Testis (tissue), 5 donors: ENCODE measurements around the gene GABPA. TPM values are rescaled to one million over a fixed set of nuclear protein-coding genes. Genes with fewer than 3 reads are reported as not detected.

ENCODE experiments used
- DNase-seq: peaks from one replicate; pipeline ENCODE4 v3.0.0-alpha.2; 2019
- H3K27ac ChIP-seq, 2 donors: fragments of 200-600 bp; sonication (generic); one replicate each; pipeline ENCODE4 v1.5.1; 2019
- H3K27me3 ChIP-seq: fragments of 200-600 bp; sonication (generic); one replicate; pipeline ENCODE4 v1.5.1; 2019
- H3K36me3 ChIP-seq: fragments of 200-600 bp; sonication (generic); one replicate; pipeline ENCODE4 v1.5.1; 2017; ENCODE audit warnings: low read depth; ENCODE audit errors: missing control alignments
- H3K4me1 ChIP-seq: fragments of 200-600 bp; sonication (generic); one replicate; pipeline ENCODE4 v1.5.1; 2019
- H3K4me3 ChIP-seq, 2 donors: fragments of 200-600 bp; sonication (generic); one replicate each; pipeline ENCODE4 v1.5.1; 2017 to 2019
- H3K9me3 ChIP-seq: fragments of 200-600 bp; sonication (generic); one replicate; pipeline ENCODE4 v1.5.1; 2017
- CTCF ChIP-seq, 3 experiments: fragments of 450-650 bp in 2 of 3; fragments of 200-600 bp in 1 of 3; sonication (generic) in 1 of 3; IDR thresholded peaks; one replicate each; pipeline ENCODE4 v1.5.1; 2016 to 2019; ENCODE audit warnings: antibody characterized with exemption in 3 of 3, mild to moderate bottlenecking in 2 of 3, moderate library complexity in 1 of 3
- POLR2A ChIP-seq: fragments of 450-650 bp; IDR thresholded peaks from one replicate; pipeline ENCODE4 v1.6.1; 2017; ENCODE audit warnings: antibody characterized with exemption, mild to moderate bottlenecking, moderate library complexity
- WGBS, 2 donors: methylation state at CpG; one replicate each; pipeline ENCODE4 v1.1.5; 2018; 5-methylcytosine and 5-hydroxymethylcytosine counted together
- intact Hi-C: fragments of 100-400 bp; cut with DNase I; formaldehyde crosslinking; loops from one replicate; pipeline ENCODE4 v1.15.1; 2023; ENCODE audit warnings: low total_unique reads
- long read RNA-seq, 2 donors: transcript quantifications; one replicate each; lab custom pipeline, GENCODE V29; 2026
- polyA plus RNA-seq: library from polyadenylated mRNA; stranded (reverse); fragments of 350-450 nt; fragmentation: Illumina TruSeq; extraction: RNeasy Lipid Tissue Mini Kit (QIAGEN cat#74804); gene quantifications from one replicate; pipeline ENCODE4 v1.2.3, GENCODE V29; 2014; ENCODE audit warnings: low read depth, low replicate concordance; ENCODE audit not compliant: insufficient read depth
- total RNA-seq, 2 donors: library from RNA; depleted of rRNA; stranded (reverse); fragments of >200 nt; gene quantifications; one replicate each; pipeline ENCODE4 v1.2.3, GENCODE V29; 2016

The GABPA gene
- 10 to 100 TPM; 27.3 TPM for total RNA-seq
- 18.6 TPM for polyA plus RNA-seq
- long read RNA-seq, donor 1, full-length matches to known transcripts, result 10 of 10 reads
- long read RNA-seq, donor 1, partial matches to known transcripts, result 0 of 10 reads
- long read RNA-seq, donor 1, other reads (novel, unspliced or antisense), result 0 of 10 reads
- long read RNA-seq, donor 2, full-length matches to known transcripts, result 4 of 4 reads
- long read RNA-seq, donor 2, partial matches to known transcripts, result 0 of 4 reads
- long read RNA-seq, donor 2, other reads (novel, unspliced or antisense), result 0 of 4 reads

- H3K4me1 ChIP-seq, result peaks cover 17% of the 10 kb centered on the region
- H3K27ac ChIP-seq, result peak within 1 kb of the TSS; percentile 96 to 99
- WGBS, 2 donors, result 0% methylated on average over 45 to 59 of the region's 64 CpGs
- H3K4me3 ChIP-seq, result peak within 1 kb of the TSS; percentile 79 to 98
- no peaks in the 10 kb centered on the region for H3K27me3 ChIP-seq
- intact Hi-C loops, result no loop called here
- no peaks in the 10 kb centered on the region for H3K9me3 ChIP-seq
- peak; percentile 98 for DNase-seq
- no peaks in the 10 kb centered on the region for H3K36me3 ChIP-seq
- TF ChIP-seq CTCF (IDR thresholded peaks at IDR 0.05), result peak in 1 of 3 experiments; percentile 19
- no peak for TF ChIP-seq POLR2A
These were observed at the start of gene GABPA, which contains the start of gene ATP5PF for GRCh38 chr21:25734904-25735645. Gene GABPA, plus strand, starts transcription at chr21:25734972. Its CDS starts 6,627 bp downstream, at chr21:25741599. Gene ATP5PF, minus strand, starts transcription at chr21:25734904. Its CDS starts 5,110 bp downstream, at chr21:25729794.

GRCh38 chr21:25687787-25688186, 47.0 kb upstream of the GABPA start:
- H3K36me3 ChIP-seq, result no peaks in the 10 kb centered on the region
- H3K27ac ChIP-seq, result no peak overlapping the region
- WGBS, 2 donors, result 84 to 86% methylated on average over 4 of the region's 4 CpGs
- intact Hi-C loops, result no loop called here
- no peak overlapping the region for H3K4me3 ChIP-seq
- H3K4me1 ChIP-seq, result no peaks in the 10 kb centered on the region
- TF ChIP-seq CTCF (IDR thresholded peaks at IDR 0.05), result no peak
- no peak for TF ChIP-seq POLR2A
- H3K27me3 ChIP-seq, result no peaks in the 10 kb centered on the region
- no peak for DNase-seq
- H3K9me3 ChIP-seq, result no peaks in the 10 kb centered on the region

- 69 to 75% methylated on average over 9 of the region's 9 CpGs for WGBS, 2 donors
- intact Hi-C loops, result no loop called here
- H3K27ac ChIP-seq, result no peak overlapping the region
- no peaks in the 10 kb centered on the region for H3K36me3 ChIP-seq
- no peaks in the 10 kb centered on the region for H3K4me1 ChIP-seq
- no peak for DNase-seq
- TF ChIP-seq POLR2A (no peak), CTCF (IDR thresholded peaks at IDR 0.05) (no peak)
- no peak overlapping the region for H3K4me3 ChIP-seq
- H3K27me3 ChIP-seq, result no peaks in the 10 kb centered on the region
- H3K9me3 ChIP-seq, result no peaks in the 10 kb centered on the region
These were observed 46.3 kb upstream of the GABPA start for GRCh38 chr21:25688275-25689155.

- no peaks in the 10 kb centered on the region for H3K4me1 ChIP-seq
- TF ChIP-seq CTCF (IDR thresholded peaks at IDR 0.05), result no peak
- TF ChIP-seq POLR2A, result no peak
- no peaks in the 10 kb centered on the region for H3K36me3 ChIP-seq
- intact Hi-C loops, result no loop called here
- H3K27me3 ChIP-seq, result no peaks in the 10 kb centered on the region
- no peak for DNase-seq
- H3K9me3 ChIP-seq, result no peaks in the 10 kb centered on the region
- 57 to 73% methylated on average over 1 of the region's 1 CpG for WGBS, 2 donors
- H3K4me3 ChIP-seq, result no peak overlapping the region
- H3K27ac ChIP-seq, result no peak overlapping the region
These were observed 45.5 kb upstream of the GABPA start for GRCh38 chr21:25689226-25689625.
